DND-41 (cell line): ENCODE results near the gene PTPRN2.

ENCODE experiments used
- ATAC-seq: fragments of 200-7000 bp; cut with Tn5 transposase; 3 replicates; pipeline ENCODE4 v1.9.1; 2021; ENCODE audit warnings: low read depth; ENCODE audit not compliant: insufficient read depth
- DNase-seq: peaks from one replicate; pipeline ENCODE4 v3.0.0-alpha.2; 2020
- H2AFZ ChIP-seq: 2 replicates; pipeline ENCODE4 v1.6.0; 2012; ENCODE audit warnings: low read depth, low read length
- H3K27ac ChIP-seq: 2 replicates; pipeline ENCODE4 v1.5.1; 2012; ENCODE audit warnings: low read length, inconsistent platforms
- H3K27me3 ChIP-seq: fragments of 200-600 bp; sonication (generic); 2 replicates; pipeline ENCODE4 v1.6.0; 2012; ENCODE audit warnings: low read length, mild to moderate bottlenecking, inconsistent platforms; ENCODE audit not compliant: insufficient read depth, poor library complexity
- H3K36me3 ChIP-seq: 2 replicates; pipeline ENCODE4 v1.5.1; 2012; ENCODE audit warnings: low read length, inconsistent platforms; ENCODE audit not compliant: insufficient read depth
- H3K4me1 ChIP-seq: 2 replicates; pipeline ENCODE4 v1.5.1; 2012; ENCODE audit warnings: mild to moderate bottlenecking, low read length; ENCODE audit not compliant: insufficient read depth
- H3K4me2 ChIP-seq: 2 replicates; pipeline ENCODE4 v1.6.0; 2012; ENCODE audit warnings: mild to moderate bottlenecking, moderate library complexity, low read length, inconsistent platforms; ENCODE audit not compliant: insufficient read depth
- H3K4me3 ChIP-seq, 2 experiments: fragments of 200-600 bp in 1 of 2; shearing (Covaris generic) in 1 of 2; 2 replicates each; pipeline ENCODE4 v1.5.1; 2012 to 2016; ENCODE audit warnings: inconsistent platforms in 2 of 2, low read length in 2 of 2, mild to moderate bottlenecking in 2 of 2, low read depth in 1 of 2, moderate library complexity in 1 of 2
- H3K79me2 ChIP-seq: 2 replicates; pipeline ENCODE4 v1.6.0; 2012; ENCODE audit warnings: low read length, inconsistent platforms; ENCODE audit not compliant: insufficient read depth
- H3K9ac ChIP-seq: 2 replicates; pipeline ENCODE4 v1.6.0; 2012; ENCODE audit warnings: low read depth, mild to moderate bottlenecking, inconsistent platforms, low read length, moderate library complexity
- H3K9me3 ChIP-seq: 2 replicates; pipeline ENCODE4 v1.5.1; 2012; ENCODE audit warnings: low read length, moderate library complexity, mild to moderate bottlenecking, inconsistent platforms; ENCODE audit not compliant: insufficient read depth, severe bottlenecking
- H4K20me1 ChIP-seq: 2 replicates; pipeline ENCODE4 v1.6.0; 2012; ENCODE audit warnings: low read length; ENCODE audit not compliant: insufficient read depth
- EZH2 ChIP-seq: IDR thresholded peaks from 3 replicates; pipeline ENCODE4 v1.6.1; 2012; ENCODE audit warnings: borderline replicate concordance, low read depth, mild to moderate bottlenecking, moderate library complexity, low read length, inconsistent platforms; ENCODE audit not compliant: severe bottlenecking
- TF ChIP-seq, protein P1 (sequence below): IDR thresholded peaks from 2 replicates; pipeline ENCODE4 v1.5.1; 2012; ENCODE audit warnings: borderline replicate concordance, low read length, moderate library complexity, mild to moderate bottlenecking; ENCODE audit not compliant: poor library complexity, severe bottlenecking; ENCODE audit errors: extremely low read depth

Gene PTPRN2

DNA sequence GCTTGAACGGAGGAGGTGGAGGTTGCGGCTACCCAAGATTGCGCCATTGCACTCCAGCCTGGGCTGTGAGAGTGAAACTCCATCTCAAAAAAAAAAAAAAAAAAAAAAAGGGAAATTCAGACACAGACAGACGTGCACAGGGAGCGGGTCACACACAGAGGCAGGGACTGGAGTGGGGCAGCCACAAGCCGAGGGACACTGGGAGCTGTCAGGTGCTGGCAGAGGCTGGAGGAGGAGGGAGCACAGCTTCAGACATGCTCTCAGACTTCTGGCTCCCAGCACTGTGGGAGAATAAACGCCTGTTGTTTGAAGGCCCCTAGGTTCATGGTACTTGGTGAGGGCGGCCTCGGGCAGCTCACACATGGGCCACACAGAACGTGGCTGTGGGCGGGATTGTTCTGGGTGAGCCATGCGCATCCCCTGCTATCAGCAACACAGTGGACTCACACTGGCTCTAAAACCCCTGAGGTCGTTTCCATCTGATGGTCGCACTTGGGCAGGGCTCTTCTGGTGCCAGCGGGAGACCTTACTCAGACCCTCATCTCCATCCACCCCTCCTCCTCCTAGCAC lies 874.9 kb downstream of the PTPRN2 start:
- no peaks in the 10 kb centered on the region for H3K36me3 ChIP-seq
- H3K4me3 ChIP-seq = no peak overlapping the region
- no peaks in the 10 kb centered on the region for H3K4me1 ChIP-seq
- H3K9me3 ChIP-seq = no peaks in the 10 kb centered on the region
- H3K9ac ChIP-seq = no peak overlapping the region
- H3K4me2 ChIP-seq = no peak overlapping the region
- no peaks in the 10 kb centered on the region for H4K20me1 ChIP-seq
- TF ChIP-seq, protein P1, sequence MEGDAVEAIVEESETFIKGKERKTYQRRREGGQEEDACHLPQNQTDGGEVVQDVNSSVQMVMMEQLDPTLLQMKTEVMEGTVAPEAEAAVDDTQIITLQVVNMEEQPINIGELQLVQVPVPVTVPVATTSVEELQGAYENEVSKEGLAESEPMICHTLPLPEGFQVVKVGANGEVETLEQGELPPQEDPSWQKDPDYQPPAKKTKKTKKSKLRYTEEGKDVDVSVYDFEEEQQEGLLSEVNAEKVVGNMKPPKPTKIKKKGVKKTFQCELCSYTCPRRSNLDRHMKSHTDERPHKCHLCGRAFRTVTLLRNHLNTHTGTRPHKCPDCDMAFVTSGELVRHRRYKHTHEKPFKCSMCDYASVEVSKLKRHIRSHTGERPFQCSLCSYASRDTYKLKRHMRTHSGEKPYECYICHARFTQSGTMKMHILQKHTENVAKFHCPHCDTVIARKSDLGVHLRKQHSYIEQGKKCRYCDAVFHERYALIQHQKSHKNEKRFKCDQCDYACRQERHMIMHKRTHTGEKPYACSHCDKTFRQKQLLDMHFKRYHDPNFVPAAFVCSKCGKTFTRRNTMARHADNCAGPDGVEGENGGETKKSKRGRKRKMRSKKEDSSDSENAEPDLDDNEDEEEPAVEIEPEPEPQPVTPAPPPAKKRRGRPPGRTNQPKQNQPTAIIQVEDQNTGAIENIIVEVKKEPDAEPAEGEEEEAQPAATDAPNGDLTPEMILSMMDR = no peak
- no peak for TF ChIP-seq EZH2
- H3K27ac ChIP-seq = no peak overlapping the region
- no peaks in the 10 kb centered on the region for H3K79me2 ChIP-seq
- H3K27me3 ChIP-seq = no peaks in the 10 kb centered on the region
- DNase-seq = no peak
- no peak; the same call in 2 of the 3 replicates for ATAC-seq
- H2AFZ ChIP-seq = no peak overlapping the region

DNA sequence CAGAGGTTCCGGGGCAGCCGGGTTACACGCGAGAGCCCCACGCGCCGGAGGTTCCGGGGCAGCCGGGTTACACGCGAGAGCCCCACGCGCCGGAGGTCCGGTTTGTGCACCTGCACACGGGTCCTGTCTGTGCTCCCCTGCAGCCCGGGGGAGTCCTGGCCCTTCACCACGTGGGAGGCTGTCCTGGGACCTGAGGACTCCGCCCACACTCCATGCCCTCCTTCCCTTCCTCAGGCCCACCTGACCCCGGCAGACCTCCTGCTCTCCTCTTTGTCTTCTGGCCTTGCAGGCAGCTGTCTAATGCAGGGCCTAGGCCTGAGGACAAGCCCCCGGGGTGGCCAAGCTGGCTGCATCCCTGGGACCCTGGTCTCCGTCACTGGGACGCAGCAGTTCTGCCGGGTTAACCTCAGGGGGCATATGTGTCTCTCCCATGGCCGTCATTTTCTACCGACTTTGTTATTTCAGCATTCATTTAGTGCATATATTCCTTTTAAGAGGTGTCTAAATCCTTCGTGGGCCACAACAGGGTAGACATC lies 876.2 kb downstream of the PTPRN2 start:
- H3K27me3 ChIP-seq = no peaks in the 10 kb centered on the region

DNA sequence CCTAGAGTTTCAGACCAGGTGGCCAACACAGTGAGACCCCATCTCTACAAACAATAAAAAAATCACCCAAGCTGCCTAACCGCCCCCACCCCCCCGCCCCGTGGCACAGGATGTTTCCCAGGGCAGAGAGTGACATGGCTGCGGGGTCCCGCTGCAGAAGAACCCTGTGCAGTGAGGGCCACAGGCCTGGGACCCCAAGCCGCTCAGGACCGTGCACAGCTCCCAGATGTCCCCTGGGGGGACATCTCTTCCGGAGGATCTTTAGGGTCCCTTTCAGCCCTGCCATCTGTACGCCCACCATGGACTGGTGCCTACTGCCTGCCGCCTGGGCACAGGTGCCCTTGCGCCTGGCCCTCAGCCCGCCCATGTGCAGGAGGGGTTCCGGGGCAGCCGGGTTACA lies 877.2 kb downstream of the PTPRN2 start:
- Histone ChIP-seq H4K20me1 (no peaks in the 10 kb centered on the region), H3K4me2 (no peak overlapping the region), H3K9me3 (no peaks in the 10 kb centered on the region), H3K4me3 (no peak overlapping the region), H3K27ac (no peak overlapping the region), H2AFZ (no peak overlapping the region), H3K27me3 (no peaks in the 10 kb centered on the region), H3K9ac (no peak overlapping the region), H3K79me2 (no peaks in the 10 kb centered on the region), H3K4me1 (no peaks in the 10 kb centered on the region), H3K36me3 (no peaks in the 10 kb centered on the region)
- ATAC-seq (no peak), DNase-seq (no peak)
- TF ChIP-seq, protein P1 = no peak

More for the DNA sequence above, 876.2 kb downstream of the PTPRN2 start:
- no peak overlapping the region for H3K27ac ChIP-seq
- no peak overlapping the region for H3K4me3 ChIP-seq
- no peak overlapping the region for H2AFZ ChIP-seq
- no peak overlapping the region for H3K9ac ChIP-seq
- no peaks in the 10 kb centered on the region for H4K20me1 ChIP-seq
- H3K36me3 ChIP-seq = no peaks in the 10 kb centered on the region
- no peak for DNase-seq
- H3K79me2 ChIP-seq = no peaks in the 10 kb centered on the region
- ATAC-seq = no peak
- H3K4me2 ChIP-seq = no peak overlapping the region
- TF ChIP-seq, protein P1 = no peak
- no peak for TF ChIP-seq EZH2
- H3K4me1 ChIP-seq = no peaks in the 10 kb centered on the region
- H3K9me3 ChIP-seq = no peaks in the 10 kb centered on the region
